DOHH2 (cell line): ENCODE data around the gene MYBPC2.

Experiments used
- EZH2phosphoT487 ChIP-seq: fragments of 200-600 bp; sonication (generic); IDR thresholded peaks from 2 replicates; pipeline ENCODE4 v1.6.1; 2017; ENCODE audit warnings: borderline replicate concordance, mild to moderate bottlenecking, antibody characterized with exemption, low read length, moderate library complexity, mixed read lengths
- TF ChIP-seq, protein P1 (sequence below): fragments of 200-600 bp; sonication (generic); IDR thresholded peaks from one replicate; pipeline ENCODE4 v1.5.1; 2014; ENCODE audit warnings: antibody characterized with exemption, mild to moderate bottlenecking, low read depth, low read length; ENCODE audit not compliant: poor library complexity, severe bottlenecking

GRCh38 chr19:50431343-50432220, 1.1 kb upstream of the MYBPC2 start:
- TF ChIP-seq, protein P1, sequence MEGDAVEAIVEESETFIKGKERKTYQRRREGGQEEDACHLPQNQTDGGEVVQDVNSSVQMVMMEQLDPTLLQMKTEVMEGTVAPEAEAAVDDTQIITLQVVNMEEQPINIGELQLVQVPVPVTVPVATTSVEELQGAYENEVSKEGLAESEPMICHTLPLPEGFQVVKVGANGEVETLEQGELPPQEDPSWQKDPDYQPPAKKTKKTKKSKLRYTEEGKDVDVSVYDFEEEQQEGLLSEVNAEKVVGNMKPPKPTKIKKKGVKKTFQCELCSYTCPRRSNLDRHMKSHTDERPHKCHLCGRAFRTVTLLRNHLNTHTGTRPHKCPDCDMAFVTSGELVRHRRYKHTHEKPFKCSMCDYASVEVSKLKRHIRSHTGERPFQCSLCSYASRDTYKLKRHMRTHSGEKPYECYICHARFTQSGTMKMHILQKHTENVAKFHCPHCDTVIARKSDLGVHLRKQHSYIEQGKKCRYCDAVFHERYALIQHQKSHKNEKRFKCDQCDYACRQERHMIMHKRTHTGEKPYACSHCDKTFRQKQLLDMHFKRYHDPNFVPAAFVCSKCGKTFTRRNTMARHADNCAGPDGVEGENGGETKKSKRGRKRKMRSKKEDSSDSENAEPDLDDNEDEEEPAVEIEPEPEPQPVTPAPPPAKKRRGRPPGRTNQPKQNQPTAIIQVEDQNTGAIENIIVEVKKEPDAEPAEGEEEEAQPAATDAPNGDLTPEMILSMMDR: no peak
- TF ChIP-seq EZH2phosphoT487: no peak
